Mucosa of descending colon (tissue), 3 donors: ENCODE measurements around the gene PAEP. TPM values are rescaled to one million over a fixed set of nuclear protein-coding genes. Genes with fewer than 3 reads are reported as not detected.

Experiments
- ATAC-seq: fragments of 200-7000 bp; cut with Tn5 transposase; one replicate; pipeline ENCODE4 v1.9.1; 2020; ENCODE audit warnings: mild to moderate bottlenecking, moderate library complexity
- DNase-seq, 3 donors: peaks; one replicate each; pipeline ENCODE4 v3.0.0-alpha.2; 2020
- H3K36me3 ChIP-seq: fragments of 200-600 bp; one replicate; pipeline ENCODE4 v1.8.0; 2021; ENCODE audit warnings: low read depth, mild to moderate bottlenecking
- H3K4me1 ChIP-seq: fragments of 200-600 bp; one replicate; pipeline ENCODE4 v1.8.0; 2021; ENCODE audit warnings: low read depth, mild to moderate bottlenecking
- H3K4me3 ChIP-seq: fragments of 200-600 bp; one replicate; pipeline ENCODE4 v1.8.0; 2021; ENCODE audit warnings: mild to moderate bottlenecking
- H3K9me3 ChIP-seq: fragments of 200-600 bp; one replicate; pipeline ENCODE4 v1.8.0; 2021; ENCODE audit warnings: mild to moderate bottlenecking
- intact Hi-C, 2 donors: fragments of 100-400 bp; cut with DNase I in 1 of 2; cut with micrococcal nuclease in 1 of 2; formaldehyde crosslinking; loops; one replicate each; pipeline versions ENCODE4 v1.11.0 to v1.11.1; 2022; cut with DNase I, micrococcal nuclease
- total RNA-seq, 3 donors: library from RNA; stranded (reverse); fragmentation: NEBNext Ultra II Directional in 2 of 3; extraction: Animal tissue kit (Norgen Biotek cat#: 25700) in 2 of 3; gene quantifications; one replicate each; pipeline versions ENCODE4 v1.2.1 to v1.2.4, GENCODE V29; 2021 to 2023
- TF ChIP-seq, protein P1 (sequence below): fragments of 200-600 bp; IDR thresholded peaks from one replicate; pipeline ENCODE4 v1.8.0; 2022; ENCODE audit warnings: antibody characterized with exemption, mild to moderate bottlenecking
- donor health status: DM: no; HTN: no; CAD: no; lungs with moderate emphysema.
- donor health status: DM: no; HTN: no; CAD: no.
- donor health status: DM: no; HTN: yes; CAD: no.

PAEP gene
- total RNA-seq, 3 donors from 2014 or later, result not detected

DNA sequence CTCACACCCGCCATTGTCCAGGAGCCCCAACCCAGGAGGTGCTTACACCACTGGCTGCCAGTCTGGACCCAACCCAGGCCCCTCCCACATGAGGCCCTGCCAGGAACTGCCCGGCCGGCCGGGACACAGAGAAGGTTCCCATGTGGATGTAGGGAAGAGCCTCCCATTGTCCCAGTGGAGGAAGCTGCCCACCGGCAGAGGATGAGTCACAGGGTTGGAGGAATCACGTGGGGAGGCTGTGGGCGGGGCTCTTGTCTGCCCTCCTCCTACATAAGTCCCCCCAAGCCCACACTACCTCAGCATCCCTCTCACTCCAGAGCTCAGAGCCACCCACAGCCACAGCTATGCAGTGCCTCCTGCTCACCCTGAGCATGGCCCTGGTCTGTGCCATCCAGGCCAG, 26.1 kb downstream of the PAEP start:
- intact Hi-C loops, result no loop called here
- no peaks in the 10 kb centered on the region for H3K9me3 ChIP-seq
- DNase-seq (no peak), ATAC-seq (no peak)
- H3K36me3 ChIP-seq, result no peaks in the 10 kb centered on the region
- no peak overlapping the region for H3K4me3 ChIP-seq
- no peaks in the 10 kb centered on the region for H3K4me1 ChIP-seq
- TF ChIP-seq, protein P1, sequence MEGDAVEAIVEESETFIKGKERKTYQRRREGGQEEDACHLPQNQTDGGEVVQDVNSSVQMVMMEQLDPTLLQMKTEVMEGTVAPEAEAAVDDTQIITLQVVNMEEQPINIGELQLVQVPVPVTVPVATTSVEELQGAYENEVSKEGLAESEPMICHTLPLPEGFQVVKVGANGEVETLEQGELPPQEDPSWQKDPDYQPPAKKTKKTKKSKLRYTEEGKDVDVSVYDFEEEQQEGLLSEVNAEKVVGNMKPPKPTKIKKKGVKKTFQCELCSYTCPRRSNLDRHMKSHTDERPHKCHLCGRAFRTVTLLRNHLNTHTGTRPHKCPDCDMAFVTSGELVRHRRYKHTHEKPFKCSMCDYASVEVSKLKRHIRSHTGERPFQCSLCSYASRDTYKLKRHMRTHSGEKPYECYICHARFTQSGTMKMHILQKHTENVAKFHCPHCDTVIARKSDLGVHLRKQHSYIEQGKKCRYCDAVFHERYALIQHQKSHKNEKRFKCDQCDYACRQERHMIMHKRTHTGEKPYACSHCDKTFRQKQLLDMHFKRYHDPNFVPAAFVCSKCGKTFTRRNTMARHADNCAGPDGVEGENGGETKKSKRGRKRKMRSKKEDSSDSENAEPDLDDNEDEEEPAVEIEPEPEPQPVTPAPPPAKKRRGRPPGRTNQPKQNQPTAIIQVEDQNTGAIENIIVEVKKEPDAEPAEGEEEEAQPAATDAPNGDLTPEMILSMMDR, result no peak

DNA sequence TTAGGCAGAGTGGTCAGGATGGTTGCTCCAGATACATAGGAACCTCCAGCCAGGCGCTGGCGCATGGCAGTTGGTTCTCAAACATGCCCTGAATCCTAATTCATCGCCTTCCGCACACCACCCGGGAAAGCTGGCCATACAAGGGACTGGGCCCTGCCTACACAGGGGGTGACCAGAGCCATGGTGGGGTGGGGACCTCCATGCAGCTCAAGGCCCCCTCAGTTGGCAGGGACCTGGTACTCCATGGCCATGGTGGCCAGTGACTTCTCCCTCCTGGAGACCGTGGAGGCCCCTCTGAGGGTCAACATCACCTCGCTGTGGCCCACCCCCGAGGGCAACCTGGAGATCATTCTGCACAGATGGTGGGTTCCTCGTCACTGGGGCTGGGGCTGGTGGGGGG, 26.8 kb downstream of the PAEP start:
- ATAC-seq (no peak), DNase-seq (no peak)
- Histone ChIP-seq H3K4me1 (no peaks in the 10 kb centered on the region), H3K36me3 (no peaks in the 10 kb centered on the region), H3K4me3 (no peak overlapping the region), H3K9me3 (no peaks in the 10 kb centered on the region)
- intact Hi-C loops, result no loop called here
- TF ChIP-seq, protein P1, result no peak

GRCh38 chr9:135588886-135589595, 27.5 kb downstream of the PAEP start:
- TF ChIP-seq, protein P1, result no peak
- no peaks in the 10 kb centered on the region for H3K4me1 ChIP-seq
- intact Hi-C loops, result no loop called here
- H3K9me3 ChIP-seq, result no peaks in the 10 kb centered on the region
- H3K4me3 ChIP-seq, result no peak overlapping the region
- no peak for ATAC-seq
- peak in 1 of 3 donors; percentile 10 for DNase-seq
- no peaks in the 10 kb centered on the region for H3K36me3 ChIP-seq

DNA sequence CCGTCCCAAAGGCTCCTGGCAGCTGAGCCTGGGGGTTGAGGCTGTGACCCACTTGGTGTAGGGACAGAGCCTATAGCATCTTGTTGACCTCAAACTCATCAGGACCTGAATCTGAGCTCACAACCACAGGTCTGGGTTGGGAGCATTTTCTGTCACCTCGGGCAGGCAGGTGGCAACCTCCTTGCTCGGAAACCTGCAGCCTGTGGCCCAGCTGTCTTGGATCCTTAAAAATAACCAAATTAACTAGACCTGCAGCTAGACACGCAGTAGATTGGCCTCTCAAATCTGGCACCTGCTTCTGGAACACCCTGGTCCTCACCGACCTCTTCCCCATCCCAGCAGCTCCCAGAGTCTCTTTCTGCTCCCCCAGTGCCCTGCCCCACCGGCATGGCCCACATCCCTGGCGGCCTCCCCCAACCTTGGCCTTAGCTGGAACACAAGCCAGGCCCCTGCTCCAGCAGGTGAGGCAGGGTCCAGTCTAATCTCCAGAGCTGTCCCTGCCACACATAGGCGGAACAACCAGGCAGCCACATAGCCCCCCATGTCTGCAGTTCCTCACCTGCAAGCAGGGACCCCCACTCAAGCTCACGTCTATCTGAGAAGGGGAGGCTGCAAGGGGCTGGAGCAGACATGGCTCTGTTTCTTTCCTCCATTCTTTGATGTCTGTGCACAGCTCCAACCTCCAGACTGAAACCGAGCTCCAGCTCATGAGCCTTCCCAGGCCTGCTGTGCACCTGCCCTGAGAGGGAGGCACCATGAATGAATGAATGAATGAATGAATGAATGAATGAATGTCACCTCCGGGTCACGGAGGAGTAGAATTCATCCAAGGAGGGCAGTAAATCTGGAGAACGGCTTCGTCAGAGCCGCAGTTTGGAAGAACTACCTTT, 28.3 kb downstream of the PAEP start:
- peak in 1 of 3 donors; percentile 14 for DNase-seq

DNA sequence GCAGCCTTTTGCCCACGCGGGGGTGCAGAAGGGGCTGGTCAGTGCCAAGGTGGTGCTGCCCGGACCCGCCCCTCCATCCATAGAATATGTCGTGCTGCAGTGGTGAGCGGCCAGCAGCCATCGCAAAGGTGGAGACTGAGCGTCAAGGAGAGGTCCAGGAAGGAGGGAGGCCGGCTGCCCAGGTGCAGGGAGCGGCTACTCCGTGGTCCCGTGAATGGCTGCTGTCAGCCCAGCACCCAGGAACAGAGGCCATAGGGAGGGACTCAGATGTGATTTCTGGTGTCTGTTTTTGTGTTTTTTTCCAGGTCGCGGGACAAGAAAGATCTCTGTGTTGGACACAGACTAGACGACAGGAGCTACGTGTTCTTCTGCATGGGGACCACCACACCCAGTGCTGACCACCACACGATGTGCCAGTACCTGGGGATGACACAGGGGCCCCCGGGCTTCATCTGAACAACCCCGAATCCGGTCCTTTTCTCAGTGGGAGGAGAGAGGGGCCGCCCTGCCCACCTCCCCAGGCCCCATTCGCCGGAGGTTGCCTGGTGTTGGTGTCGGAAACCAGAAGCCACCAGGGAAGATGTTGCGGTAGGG, 29.0 kb downstream of the PAEP start:
- DNase-seq (peak in 1 of 3 donors; percentile 41), ATAC-seq (no peak)
- intact Hi-C loops, result no loop called here
- H3K9me3 ChIP-seq, result no peaks in the 10 kb centered on the region
- no peaks in the 10 kb centered on the region for H3K36me3 ChIP-seq
- TF ChIP-seq, protein P1, result no peak
- H3K4me1 ChIP-seq, result no peaks in the 10 kb centered on the region
- H3K4me3 ChIP-seq, result no peak overlapping the region

More for the DNA sequence above, 28.3 kb downstream of the PAEP start:
- intact Hi-C loops, result no loop called here
- no peak for ATAC-seq
- Histone ChIP-seq H3K4me1 (no peaks in the 10 kb centered on the region), H3K4me3 (no peak overlapping the region), H3K9me3 (no peaks in the 10 kb centered on the region), H3K36me3 (no peaks in the 10 kb centered on the region)
- TF ChIP-seq, protein P1, result no peak
